IMR-90 (cell line): ENCODE data around the gene HCN2. TPM values are rescaled to one million over a fixed set of nuclear protein-coding genes. Genes with fewer than 3 reads are reported as not detected.
"Not testable (repeated sequence)": the region's sequence is repeated elsewhere in the genome, so short reads cannot be mapped to it uniquely, and the experiment has no call there.

Source experiments
- ATAC-seq: fragments of 200-7000 bp; cut with Tn5 transposase; 2 replicates; pipeline ENCODE4 v1.9.1; 2020; ENCODE audit warnings: low read depth, mild to moderate bottlenecking, moderate library complexity
- BruUV-seq: library from RNA; stranded (reverse); fragments of 400-500 nt; replicated peaks from 2 replicates; lab custom pipeline; 2021; lab: Mats Ljungman, UMichigan
- CTCF ChIA-PET: fragments of 300-600 bp; formaldehyde crosslinking; extraction: SDS; loops from one replicate; lab custom pipeline; 2021; ENCODE audit warnings: antibody characterized with exemption; lab: Yijun Ruan, JAX
- POLR2A ChIA-PET: fragments of 300-600 bp; sonication (Branson Sonifier 250); formaldehyde crosslinking; loops from one replicate; lab custom pipeline; 2022; ENCODE audit warnings: antibody characterized with exemption; ENCODE audit not compliant: unreplicated experiment; lab: Charles Lee
- DNase-seq: peaks from one replicate; pipeline ENCODE4 v3.0.0; 2013
- H2AFZ ChIP-seq: replicated peaks from 2 replicates; pipeline ENCODE3; 2013; ENCODE audit warnings: low read length, mild to moderate bottlenecking; ENCODE audit not compliant: poor library complexity
- H2AK5ac ChIP-seq: 2 replicates; pipeline ENCODE4 v1.6.1; 2013; ENCODE audit warnings: low read depth, low read length, inconsistent platforms
- H2AK9ac ChIP-seq: replicated peaks from 2 replicates; pipeline ENCODE3; 2013; ENCODE audit warnings: mild to moderate bottlenecking, low read depth, low read length, moderate library complexity; ENCODE audit not compliant: poor library complexity
- H2BK120ac ChIP-seq: 2 replicates; pipeline ENCODE4 v1.6.1; 2013; ENCODE audit warnings: low read depth, low read length, inconsistent platforms
- H2BK15ac ChIP-seq: 3 replicates; pipeline ENCODE4 v1.6.1; 2013; ENCODE audit warnings: low read depth, low read length, inconsistent platforms
- H2BK20ac ChIP-seq: 2 replicates; pipeline ENCODE4 v1.6.1; 2013; ENCODE audit warnings: low read depth, mild to moderate bottlenecking, inconsistent platforms, low read length, moderate library complexity
- H2BK5ac ChIP-seq: 2 replicates; pipeline ENCODE4 v1.6.1; 2013; ENCODE audit warnings: mild to moderate bottlenecking, low read depth, low read length, inconsistent platforms; ENCODE audit not compliant: poor library complexity, severe bottlenecking
- H3K14ac ChIP-seq: replicated peaks from 2 replicates; pipeline ENCODE4 v1.6.1; 2013; ENCODE audit warnings: low read depth, low read length, inconsistent platforms
- H3K18ac ChIP-seq: 2 replicates; pipeline ENCODE4 v1.6.1; 2013; ENCODE audit warnings: low read depth, low read length, control low read depth
- H3K23ac ChIP-seq: 2 replicates; pipeline ENCODE4 v1.6.1; 2013; ENCODE audit warnings: low read depth, low read length, inconsistent platforms
- H3K27ac ChIP-seq: 2 replicates; pipeline ENCODE4 v1.5.1; 2013; ENCODE audit warnings: mild to moderate bottlenecking, control low read depth, low read length; ENCODE audit not compliant: insufficient read depth
- H3K27me3 ChIP-seq: 2 replicates; pipeline ENCODE4 v1.6.1; 2013; ENCODE audit warnings: low read length; ENCODE audit not compliant: control insufficient read depth, insufficient read depth
- H3K36me3 ChIP-seq: 2 replicates; pipeline ENCODE4 v1.6.1; 2013; ENCODE audit warnings: low read length, mixed read lengths; ENCODE audit not compliant: control insufficient read depth, insufficient read depth
- H3K4ac ChIP-seq: 2 replicates; pipeline ENCODE4 v1.6.1; 2013; ENCODE audit warnings: low read depth, low read length, inconsistent platforms
- H3K4me1 ChIP-seq: 2 replicates; pipeline ENCODE4 v1.6.1; 2013; ENCODE audit warnings: low read length, mixed read lengths; ENCODE audit not compliant: control insufficient read depth, insufficient read depth
- H3K4me2 ChIP-seq: 2 replicates; pipeline ENCODE4 v1.6.1; 2013; ENCODE audit warnings: low read depth, mild to moderate bottlenecking, control low read depth, low read length, moderate library complexity
- H3K4me3 ChIP-seq: 2 replicates; pipeline ENCODE4 v1.5.1; 2013; ENCODE audit warnings: low read depth, mild to moderate bottlenecking, control low read depth, low read length, moderate library complexity; ENCODE audit not compliant: insufficient read depth
- H3K56ac ChIP-seq: 2 replicates; pipeline ENCODE4 v1.6.1; 2013; ENCODE audit warnings: low read length, inconsistent platforms; ENCODE audit not compliant: insufficient read depth; ENCODE audit errors: extremely low read depth
- H3K79me1 ChIP-seq, 2 experiments: 2 replicates each; pipeline ENCODE4 v1.6.1; 2013; ENCODE audit warnings: low read length in 2 of 2, inconsistent platforms in 1 of 2, low read depth in 1 of 2
- H3K9ac ChIP-seq: 2 replicates; pipeline ENCODE4 v1.6.1; 2013; ENCODE audit warnings: low read depth, low read length, control low read depth
- H3K9me1 ChIP-seq: 2 replicates; pipeline ENCODE4 v1.6.1; 2013; ENCODE audit warnings: low read length, inconsistent platforms; ENCODE audit not compliant: insufficient read depth
- H3K9me3 ChIP-seq: 2 replicates; pipeline ENCODE4 v1.6.1; 2013; ENCODE audit warnings: low read length; ENCODE audit not compliant: control insufficient read depth, insufficient read depth
- H4K20me1 ChIP-seq: 2 replicates; pipeline ENCODE4 v1.6.1; 2013; ENCODE audit warnings: low read length, inconsistent platforms; ENCODE audit not compliant: insufficient read depth
- H4K5ac ChIP-seq: 2 replicates; pipeline ENCODE4 v1.6.1; 2013; ENCODE audit warnings: mild to moderate bottlenecking, low read depth, low read length, control low read depth
- H4K8ac ChIP-seq, 2 experiments: 2 replicates each; pipeline ENCODE4 v1.6.1; 2013; ENCODE audit warnings: low read depth in 2 of 2, low read length in 2 of 2, control low read depth in 1 of 2, inconsistent platforms in 1 of 2
- H4K91ac ChIP-seq: 2 replicates; pipeline ENCODE4 v1.6.1; 2013; ENCODE audit warnings: low read depth, low read length, inconsistent platforms; ENCODE audit not compliant: insufficient read depth
- MXI1 ChIP-seq: IDR thresholded peaks from 2 replicates; pipeline ENCODE4 v1.6.1; 2012; ENCODE audit warnings: low read depth, mild to moderate bottlenecking, low read length, moderate library complexity, borderline replicate concordance
- RCOR1 ChIP-seq: IDR thresholded peaks from 2 replicates; pipeline ENCODE4 v1.6.1; 2012; ENCODE audit warnings: mild to moderate bottlenecking, low read length, improper control_type of control experiment; ENCODE audit not compliant: insufficient replicate concordance
- WGBS, 2 experiments: methylation state at CpG; one replicate each; pipeline versions ENCODE4 v1.1.5 to v1.1.7; 2013; ENCODE audit warnings: missing lambda C conversion rate in 2 of 2; ENCODE audit not compliant: insufficient read length in 1 of 2; ENCODE audit errors: extremely low coverage in 2 of 2; 5-methylcytosine and 5-hydroxymethylcytosine counted together
- dilution Hi-C: fragments of 300-500 bp; cut with HindIII; formaldehyde crosslinking; loops from one replicate; pipeline ENCODE4 v1.14.3; 2018; ENCODE audit warnings: low sequenced_read_pairs; ENCODE audit not compliant: unreplicated experiment
- in situ Hi-C: fragments of 300-500 bp; cut with MboI; formaldehyde crosslinking; loops from 3 replicates; pipeline ENCODE4 v1.14.3; 2019; ENCODE audit warnings: low sequenced_read_pairs, inconsistent platforms, mixed read lengths
- intact Hi-C: fragments of 100-400 bp; cut with micrococcal nuclease; formaldehyde crosslinking; loops from 2 replicates; pipeline ENCODE4 v1.10.0; 2022
- polyA plus RNA-seq, 3 experiments: library from polyadenylated mRNA; depleted of rRNA; stranded (reverse); fragments of >200 nt; gene quantifications; 2 replicates each; pipeline ENCODE4 v1.2.3, GENCODE V29; 2012; ENCODE audit warnings: low replicate concordance in 1 of 3
- total RNA-seq: library from RNA; depleted of rRNA; stranded (reverse); fragments of >200 nt; gene quantifications from 2 replicates; pipeline ENCODE4 v1.2.3, GENCODE V29; 2012

The HCN2 gene
- total and polyA plus RNA-seq, 2 of the 4 experiments (the other 2 are of a cell fraction), result 0.72 to 2.6 TPM

DNA sequence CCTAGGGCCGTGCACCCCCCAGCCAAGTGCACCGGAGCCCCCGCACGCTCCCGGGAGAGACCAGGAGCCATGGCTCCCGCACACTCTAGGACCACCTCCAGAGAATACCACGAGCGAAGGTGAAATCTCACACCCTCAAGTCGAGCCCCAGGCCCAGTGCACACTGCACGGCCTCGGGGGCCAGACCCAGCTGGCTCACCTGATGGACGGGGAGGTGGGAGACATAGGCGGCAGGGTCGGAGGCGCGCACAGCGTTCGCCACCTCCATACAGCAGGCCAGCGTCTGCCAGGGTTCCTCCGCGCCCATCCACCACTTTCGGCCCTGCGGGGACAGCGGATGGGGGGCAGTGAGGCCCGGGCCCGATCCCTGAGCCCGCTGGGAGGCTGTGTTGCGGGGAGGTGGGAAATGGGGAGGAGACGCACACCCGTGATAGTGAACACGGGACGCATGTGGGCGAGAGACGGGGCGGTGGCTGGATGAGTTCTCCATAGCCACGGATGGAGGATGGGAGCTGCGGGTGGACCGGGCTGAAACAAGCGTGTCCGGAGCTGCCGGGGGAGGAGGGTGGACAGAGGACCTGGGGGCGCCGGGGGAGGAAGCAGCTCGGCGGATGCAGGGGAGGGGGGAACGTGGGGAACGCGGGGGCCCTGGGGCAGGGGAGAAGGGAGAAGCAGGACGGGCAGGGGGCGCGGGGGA is 30.6 kb downstream of the HCN2 start:
- no peak overlapping the region for H2AFZ ChIP-seq
- no peak overlapping the region for H2BK120ac ChIP-seq
- no peak overlapping the region for H3K27ac ChIP-seq
- no peaks in the 10 kb centered on the region for H3K9me3 ChIP-seq
- no peak overlapping the region for H2BK15ac ChIP-seq
- TF ChIP-seq RCOR1, result no peak
- no peak for TF ChIP-seq MXI1
- H4K8ac ChIP-seq, result no peak overlapping the region
- intact Hi-C loops (no loop called here), in situ Hi-C loops (no loop called here), dilution Hi-C loops (no loop called here)
- H4K91ac ChIP-seq, result no peak overlapping the region
- no peak overlapping the region for H3K56ac ChIP-seq
- H3K4ac ChIP-seq, result no peak overlapping the region
- H3K4me2 ChIP-seq, result no peak overlapping the region
- no peak overlapping the region for H2AK5ac ChIP-seq
- no peak overlapping the region for H3K14ac ChIP-seq
- no peak overlapping the region for H2AK9ac ChIP-seq
- no peak overlapping the region for H2BK20ac ChIP-seq
- no peak overlapping the region for H3K23ac ChIP-seq
- ATAC-seq, result no peak
- peaks cover 45% of the 10 kb centered on the region for H3K36me3 ChIP-seq
- no peaks in the 10 kb centered on the region for H3K4me1 ChIP-seq
- peaks cover 3% of the 10 kb centered on the region for H4K20me1 ChIP-seq
- no peak for DNase-seq
- no peak overlapping the region for H4K5ac ChIP-seq
- no peaks in the 10 kb centered on the region; the same call in 1 of the 2 replicates for H3K27me3 ChIP-seq
- BruUV-seq, result no TSS peak
- H3K9ac ChIP-seq, result no peak overlapping the region
- ChIA-PET POLR2A (no interaction called here), CTCF (no interaction called here)
- H3K79me1 ChIP-seq, result no peaks in the 10 kb centered on the region
- H3K4me3 ChIP-seq, result no peak overlapping the region
- no peak overlapping the region for H3K18ac ChIP-seq
- WGBS, 2 experiments, result 88% methylated on average over 11 of the region's 51 CpGs; no CpG with 5 or more reads in 1 of the 2 experiments
- H2BK5ac ChIP-seq, result no peak overlapping the region
- H3K9me1 ChIP-seq, result no peaks in the 10 kb centered on the region

DNA sequence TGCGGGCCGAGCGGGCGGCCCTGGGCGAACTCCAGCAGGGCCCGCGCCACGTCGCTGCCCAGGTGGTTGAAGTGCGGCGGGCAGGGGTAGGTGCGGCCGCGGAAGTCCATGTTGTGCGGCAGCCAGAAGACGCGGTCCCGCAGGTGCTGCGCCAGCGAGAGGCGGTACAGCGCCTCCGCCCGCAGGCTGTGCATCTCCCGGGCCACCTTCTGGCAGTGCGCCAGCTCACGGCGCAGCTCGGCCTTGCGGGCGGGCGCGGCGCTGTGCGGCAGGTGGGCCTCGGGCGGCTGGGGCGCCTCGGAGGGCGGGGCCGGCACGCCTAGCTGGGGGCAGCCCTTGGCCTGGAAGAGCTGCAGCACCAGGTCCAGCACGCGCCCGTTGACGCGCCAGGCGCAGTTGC is 31.5 kb downstream of the HCN2 start:
- CTCF ChIA-PET, in situ Hi-C loops, H2AFZ ChIP-seq, H3K79me1 ChIP-seq, dilution Hi-C loops, H4K5ac ChIP-seq, BruUV-seq, H3K9me3 ChIP-seq, H3K4me2 ChIP-seq, H3K23ac ChIP-seq, H4K91ac ChIP-seq, H3K27ac ChIP-seq, DNase-seq, H3K9me1 ChIP-seq, H4K20me1 ChIP-seq, H3K4me3 ChIP-seq, H2AK9ac ChIP-seq, POLR2A ChIA-PET, H3K56ac ChIP-seq, H3K4ac ChIP-seq, H2BK5ac ChIP-seq, intact Hi-C loops, H3K18ac ChIP-seq, H2AK5ac ChIP-seq, H3K9ac ChIP-seq, H4K8ac ChIP-seq, H2BK20ac ChIP-seq, H2BK15ac ChIP-seq, ATAC-seq, H3K27me3 ChIP-seq, H3K14ac ChIP-seq, H2BK120ac ChIP-seq, H3K4me1 ChIP-seq: not testable (repeated sequence)
- WGBS, 2 experiments, result 100% methylated on average over 23 of the region's 48 CpGs; no CpG with 5 or more reads in 1 of the 2 experiments
- peaks cover 48% of the 10 kb centered on the region for H3K36me3 ChIP-seq
